ENCODE results near the gene FOXP1.

Gene FOXP1

DNA sequence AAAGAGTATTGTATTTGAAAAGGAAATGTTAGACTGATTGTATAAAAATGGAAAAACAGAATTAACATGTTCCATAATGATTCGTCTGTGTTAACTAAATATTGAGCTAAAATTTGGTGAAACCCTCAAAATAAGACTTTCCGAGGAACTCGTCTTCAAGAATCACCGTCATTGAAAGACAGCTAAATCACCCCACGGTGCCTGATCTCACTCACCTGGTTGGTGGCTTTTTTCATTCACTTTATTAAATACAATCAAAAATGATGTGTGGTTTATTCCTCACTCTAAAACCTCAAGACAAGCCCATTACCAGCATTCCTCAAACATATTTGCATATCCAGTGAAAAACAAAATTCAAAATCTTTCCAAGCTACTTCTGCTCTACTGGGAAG lies 153.9 kb downstream of the FOXP1 start:
- Histone ChIP-seq H3K9me3 (ENCODE audit: low read length) (no peaks in the 10 kb centered on the region), H3K4me1 (ENCODE audit: insufficient read depth, low read length) (peaks cover 23% of the 10 kb centered on the region), H3K36me3 (ENCODE audit: insufficient read depth, low read length) (no peaks in the 10 kb centered on the region), H3K9ac (ENCODE audit: low read length) (no peak overlapping the region), H3K4me3 (ENCODE audit: low read depth in 1 of 2, low read length in 2 of 2) (no peak overlapping the region), H3K27ac (ENCODE audit: low read depth, low read length) (no peak overlapping the region), H3K27me3 (ENCODE audit: control insufficient read depth in 1 of 2, insufficient read depth in 2 of 2, low read length in 2 of 2) (no peaks in the 10 kb centered on the region)

DNA sequence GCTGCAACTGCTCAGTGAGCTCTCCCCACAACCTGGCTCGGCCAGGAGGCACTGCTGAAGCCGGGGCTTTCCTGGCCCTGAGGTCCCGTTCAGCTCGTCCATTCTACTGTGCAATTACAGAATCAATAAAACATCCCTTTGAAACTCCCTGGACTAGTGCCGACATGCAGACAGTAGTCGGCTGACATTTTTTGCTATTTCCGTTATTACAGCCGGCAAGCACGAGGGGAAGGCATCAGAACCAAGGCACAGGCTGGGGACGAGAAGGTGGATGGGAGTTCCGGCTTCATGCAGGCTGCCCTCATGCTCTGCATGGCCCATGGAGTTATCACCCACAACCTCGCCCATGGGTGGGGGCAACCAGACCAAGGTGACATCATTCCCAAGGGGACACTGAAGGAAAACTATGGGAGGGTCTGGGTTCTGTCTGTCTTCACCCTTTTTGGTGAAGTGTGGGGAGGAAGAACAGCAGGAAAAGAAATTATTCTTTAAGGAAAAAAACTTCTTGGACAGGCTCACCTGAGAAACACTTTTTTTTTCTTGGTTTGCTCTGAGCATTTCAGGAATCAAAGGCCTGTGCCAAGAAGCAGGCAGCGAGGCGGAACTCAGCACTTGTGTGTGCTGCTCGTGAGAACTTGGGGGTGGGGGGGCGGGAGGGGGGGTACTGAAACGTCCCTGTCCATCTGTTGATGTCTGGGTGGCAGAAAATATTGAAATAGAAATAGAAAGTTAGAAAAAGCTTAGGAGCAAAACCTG lies 154.5 kb downstream of the FOXP1 start:
- H3K27me3 ChIP-seq (ENCODE audit: control insufficient read depth in 1 of 2, insufficient read depth in 2 of 2, low read length in 2 of 2), result no peaks in the 10 kb centered on the region
- H3K36me3 ChIP-seq (ENCODE audit: insufficient read depth, low read length), result no peaks in the 10 kb centered on the region
- peaks cover 19% of the 10 kb centered on the region for H3K4me1 ChIP-seq (ENCODE audit: insufficient read depth, low read length)
- no peaks in the 10 kb centered on the region for H3K9me3 ChIP-seq (ENCODE audit: low read length)
- H3K4me3 ChIP-seq (ENCODE audit: low read depth in 1 of 2, low read length in 2 of 2), result peak overlapping the region in 1 of 2 donors; percentile 32
- peak overlapping the region; percentile 51 for H3K27ac ChIP-seq (ENCODE audit: low read depth, low read length)
- no peak overlapping the region for H3K9ac ChIP-seq (ENCODE audit: low read length)

GRCh38 chr3:71425491-71426071 lies 157.9 kb downstream of the FOXP1 start:
- H3K4me3 ChIP-seq (ENCODE audit: low read depth in 1 of 2, low read length in 2 of 2), result no peak overlapping the region
- H3K27me3 ChIP-seq (ENCODE audit: control insufficient read depth in 1 of 2, insufficient read depth in 2 of 2, low read length in 2 of 2), result no peaks in the 10 kb centered on the region
- no peaks in the 10 kb centered on the region for H3K9me3 ChIP-seq (ENCODE audit: low read length)
- H3K27ac ChIP-seq (ENCODE audit: low read depth, low read length), result no peak overlapping the region
- no peaks in the 10 kb centered on the region for H3K36me3 ChIP-seq (ENCODE audit: insufficient read depth, low read length)
- H3K9ac ChIP-seq (ENCODE audit: low read length), result no peak overlapping the region
- peaks cover 21% of the 10 kb centered on the region for H3K4me1 ChIP-seq (ENCODE audit: insufficient read depth, low read length)

GRCh38 chr3:71423151-71423906 lies 160.2 kb downstream of the FOXP1 start:
- no peak overlapping the region for H3K4me3 ChIP-seq (ENCODE audit: low read depth in 1 of 2, low read length in 2 of 2)
- H3K27ac ChIP-seq (ENCODE audit: low read depth, low read length), result no peak overlapping the region
- H3K36me3 ChIP-seq (ENCODE audit: insufficient read depth, low read length), result no peaks in the 10 kb centered on the region

DNA sequence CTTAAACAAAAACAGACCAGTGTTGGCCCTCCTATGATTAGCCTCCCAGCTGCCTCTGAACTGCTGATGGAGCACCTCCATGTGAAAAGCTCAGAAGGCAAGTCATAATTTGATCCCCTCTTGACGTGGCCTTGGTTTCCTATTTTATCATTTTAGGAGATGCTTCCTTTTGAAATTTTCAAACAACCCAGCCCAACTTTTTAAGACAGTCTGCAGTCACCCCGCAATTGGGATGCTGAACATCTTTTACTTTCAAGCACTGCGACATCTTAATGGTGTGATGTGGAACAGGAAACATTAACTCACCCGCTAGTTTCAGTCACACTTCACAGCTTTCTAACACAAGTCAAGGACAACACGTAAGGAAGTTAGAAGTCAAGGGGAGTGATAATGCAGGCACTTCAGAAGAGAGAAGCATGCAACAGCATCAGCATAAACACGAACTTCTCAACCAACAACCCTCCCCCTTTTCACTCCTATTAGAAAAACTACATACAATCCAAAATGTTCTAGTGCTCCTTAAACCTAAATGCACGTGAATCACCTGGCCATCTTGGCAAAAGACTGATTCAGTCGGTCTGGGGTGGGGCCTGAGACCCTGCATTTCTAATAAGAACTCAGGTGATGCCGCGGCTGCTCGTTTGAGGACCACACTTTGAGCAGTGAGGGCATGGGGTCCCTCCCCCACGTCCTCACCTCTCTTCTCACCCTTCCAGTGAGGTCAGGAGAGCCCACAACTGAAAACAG lies 161.5 kb downstream of the FOXP1 start:
- Histone ChIP-seq H3K27ac (ENCODE audit: low read depth, low read length) (no peak overlapping the region), H3K4me3 (ENCODE audit: low read depth in 1 of 2, low read length in 2 of 2) (no peak overlapping the region), H3K4me1 (ENCODE audit: insufficient read depth, low read length) (peaks cover 7% of the 10 kb centered on the region), H3K9me3 (ENCODE audit: low read length) (no peaks in the 10 kb centered on the region), H3K36me3 (ENCODE audit: insufficient read depth, low read length) (no peaks in the 10 kb centered on the region), H3K27me3 (ENCODE audit: control insufficient read depth in 1 of 2, insufficient read depth in 2 of 2, low read length in 2 of 2) (no peaks in the 10 kb centered on the region), H3K9ac (ENCODE audit: low read length) (no peak overlapping the region)

More at GRCh38 chr3:71423151-71423906, 160.2 kb downstream of the FOXP1 start:
- Histone ChIP-seq H3K4me1 (ENCODE audit: insufficient read depth, low read length) (peaks cover 13% of the 10 kb centered on the region), H3K9ac (ENCODE audit: low read length) (no peak overlapping the region), H3K27me3 (ENCODE audit: control insufficient read depth in 1 of 2, insufficient read depth in 2 of 2, low read length in 2 of 2) (no peaks in the 10 kb centered on the region), H3K9me3 (ENCODE audit: low read length) (no peaks in the 10 kb centered on the region)

- H3K9ac ChIP-seq (ENCODE audit: low read length), result no peak overlapping the region
- no peaks in the 10 kb centered on the region for H3K27me3 ChIP-seq (ENCODE audit: control insufficient read depth in 1 of 2, insufficient read depth in 2 of 2, low read length in 2 of 2)
- H3K4me1 ChIP-seq (ENCODE audit: insufficient read depth, low read length), result peaks cover 7% of the 10 kb centered on the region
- no peak overlapping the region for H3K4me3 ChIP-seq (ENCODE audit: low read depth in 1 of 2, low read length in 2 of 2)
- H3K27ac ChIP-seq (ENCODE audit: low read depth, low read length), result no peak overlapping the region
- no peaks in the 10 kb centered on the region for H3K36me3 ChIP-seq (ENCODE audit: insufficient read depth, low read length)
- H3K9me3 ChIP-seq (ENCODE audit: low read length), result no peaks in the 10 kb centered on the region
Measured at GRCh38 chr3:71421475-71421819, 162.1 kb downstream of the FOXP1 start.

DNA sequence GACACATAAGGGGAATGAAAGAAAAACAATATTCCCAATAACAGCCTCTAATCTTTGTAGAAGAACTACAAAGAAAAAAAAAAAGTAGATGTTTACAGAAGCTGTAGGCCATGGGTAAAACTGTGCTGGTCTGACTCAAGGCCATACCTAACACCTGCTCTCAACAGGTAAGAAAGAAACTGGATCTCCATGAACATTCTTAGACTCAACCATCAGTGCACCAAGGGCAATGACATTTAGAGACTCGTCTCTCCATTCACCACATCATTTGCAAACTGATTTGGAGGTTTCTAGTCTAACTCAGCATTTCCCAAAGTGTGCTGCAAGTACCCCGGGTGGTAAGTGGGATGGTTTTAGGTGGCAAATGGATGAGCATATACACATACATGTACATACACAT lies 164.2 kb downstream of the FOXP1 start:
- H3K36me3 ChIP-seq (ENCODE audit: insufficient read depth, low read length), result no peaks in the 10 kb centered on the region
- H3K27me3 ChIP-seq (ENCODE audit: control insufficient read depth in 1 of 2, insufficient read depth in 2 of 2, low read length in 2 of 2), result no peaks in the 10 kb centered on the region
- no peak overlapping the region for H3K9ac ChIP-seq (ENCODE audit: low read length)
- H3K4me3 ChIP-seq (ENCODE audit: low read depth in 1 of 2, low read length in 2 of 2), result no peak overlapping the region
- peaks cover 9% of the 10 kb centered on the region for H3K4me1 ChIP-seq (ENCODE audit: insufficient read depth, low read length)
- H3K27ac ChIP-seq (ENCODE audit: low read depth, low read length), result no peak overlapping the region
- H3K9me3 ChIP-seq (ENCODE audit: low read length), result no peaks in the 10 kb centered on the region

DNA sequence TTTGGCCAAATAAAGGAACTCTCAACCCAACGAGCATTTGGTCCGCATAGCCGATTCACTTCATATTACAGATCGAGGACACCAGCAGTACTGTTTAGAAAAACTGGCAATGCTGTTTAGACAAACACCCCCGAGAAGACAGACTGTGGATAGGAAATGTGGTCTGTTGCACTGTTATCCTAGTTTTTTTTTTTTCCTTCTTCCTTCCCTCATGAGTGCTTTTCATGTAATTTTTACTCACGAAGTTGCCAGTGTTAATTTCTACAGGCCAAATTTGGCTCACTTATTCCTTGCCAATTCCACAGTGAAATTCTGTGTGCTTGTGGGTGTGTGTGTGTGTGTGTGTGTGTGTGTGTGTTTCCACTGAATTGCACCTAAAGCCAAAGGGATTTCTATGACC lies 165.7 kb downstream of the FOXP1 start:
- no peak overlapping the region for H3K27ac ChIP-seq (ENCODE audit: low read depth, low read length)
- H3K9ac ChIP-seq (ENCODE audit: low read length), result no peak overlapping the region
- H3K27me3 ChIP-seq (ENCODE audit: control insufficient read depth in 1 of 2, insufficient read depth in 2 of 2, low read length in 2 of 2), result no peaks in the 10 kb centered on the region
- peaks cover 10% of the 10 kb centered on the region for H3K4me1 ChIP-seq (ENCODE audit: insufficient read depth, low read length)
- H3K36me3 ChIP-seq (ENCODE audit: insufficient read depth, low read length), result no peaks in the 10 kb centered on the region
- no peaks in the 10 kb centered on the region for H3K9me3 ChIP-seq (ENCODE audit: low read length)
- H3K4me3 ChIP-seq (ENCODE audit: low read depth in 1 of 2, low read length in 2 of 2), result no peak overlapping the region

GRCh38 chr3:71416876-71417275 lies 166.7 kb downstream of the FOXP1 start:
- H3K27me3 ChIP-seq (ENCODE audit: control insufficient read depth in 1 of 2, insufficient read depth in 2 of 2, low read length in 2 of 2), result no peaks in the 10 kb centered on the region
- no peaks in the 10 kb centered on the region for H3K36me3 ChIP-seq (ENCODE audit: insufficient read depth, low read length)
- no peak overlapping the region for H3K4me3 ChIP-seq (ENCODE audit: low read depth in 1 of 2, low read length in 2 of 2)
- H3K9ac ChIP-seq (ENCODE audit: low read length), result no peak overlapping the region
- no peak overlapping the region for H3K27ac ChIP-seq (ENCODE audit: low read depth, low read length)
- H3K9me3 ChIP-seq (ENCODE audit: low read length), result no peaks in the 10 kb centered on the region
- peaks cover 10% of the 10 kb centered on the region for H3K4me1 ChIP-seq (ENCODE audit: insufficient read depth, low read length)

DNA sequence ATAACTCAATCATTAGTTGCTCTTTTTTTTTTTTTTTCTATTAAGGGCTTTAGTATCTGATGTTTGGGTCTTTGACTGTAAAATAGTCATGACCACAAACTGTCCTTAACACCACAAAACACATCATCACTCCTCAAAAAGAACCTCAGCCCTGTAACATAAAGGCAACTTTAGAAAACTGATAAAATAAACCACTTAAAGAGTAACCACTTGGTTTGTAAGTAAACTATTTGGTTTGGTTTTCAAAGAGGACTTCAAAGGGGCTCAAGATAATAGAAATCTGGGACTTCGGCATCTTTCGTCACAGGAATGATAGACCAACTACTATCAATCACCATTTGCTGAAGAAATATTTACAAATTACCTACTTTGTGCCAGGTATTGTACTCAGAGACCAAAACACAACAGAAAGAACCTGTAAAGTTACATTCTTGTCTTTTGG lies 167.8 kb downstream of the FOXP1 start:
- no peak overlapping the region for H3K27ac ChIP-seq (ENCODE audit: low read depth, low read length)
- H3K9me3 ChIP-seq (ENCODE audit: low read length), result no peaks in the 10 kb centered on the region

More for the DNA sequence above, 167.8 kb downstream of the FOXP1 start:
- no peaks in the 10 kb centered on the region for H3K36me3 ChIP-seq (ENCODE audit: insufficient read depth, low read length)
- no peak overlapping the region for H3K4me3 ChIP-seq (ENCODE audit: low read depth in 1 of 2, low read length in 2 of 2)
- no peak overlapping the region for H3K9ac ChIP-seq (ENCODE audit: low read length)
- no peaks in the 10 kb centered on the region for H3K27me3 ChIP-seq (ENCODE audit: control insufficient read depth in 1 of 2, insufficient read depth in 2 of 2, low read length in 2 of 2)
- H3K4me1 ChIP-seq (ENCODE audit: insufficient read depth, low read length), result peaks cover 10% of the 10 kb centered on the region
